H9 (cell line): ENCODE measurements around the gene TPSB2. TPM values are rescaled to one million over a fixed set of nuclear protein-coding genes. Genes with fewer than 3 reads are reported as not detected.

Experiments used
- DNase-seq: peaks from one replicate; pipeline ENCODE4 v3.0.0-alpha.2; 2017
- H2AFZ ChIP-seq: one replicate; pipeline ENCODE4 v1.6.1; 2013; ENCODE audit warnings: mild to moderate bottlenecking, low read length, control low read depth, moderate library complexity
- H2AK5ac ChIP-seq: 2 replicates; pipeline ENCODE4 v1.6.1; 2013; ENCODE audit warnings: low read length, control low read depth, mixed read lengths; ENCODE audit not compliant: insufficient read length
- H2BK120ac ChIP-seq: one replicate; pipeline ENCODE4 v1.6.1; 2013; ENCODE audit warnings: low read depth, mild to moderate bottlenecking, low read length, control low read depth, inconsistent platforms; ENCODE audit not compliant: poor library complexity, severe bottlenecking
- H2BK12ac ChIP-seq: 2 replicates; pipeline ENCODE4 v1.6.1; 2013; ENCODE audit warnings: low read length, control low read depth, mixed read lengths, low read depth; ENCODE audit not compliant: insufficient read length
- H2BK15ac ChIP-seq: 2 replicates; pipeline ENCODE4 v1.6.1; 2013; ENCODE audit warnings: low read depth, low read length, control low read depth
- H2BK20ac ChIP-seq: one replicate; pipeline ENCODE4 v1.6.1; 2013; ENCODE audit warnings: low read depth, mild to moderate bottlenecking, low read length, control low read depth, inconsistent platforms; ENCODE audit not compliant: poor library complexity, severe bottlenecking
- H2BK5ac ChIP-seq: 2 replicates; pipeline ENCODE4 v1.6.1; 2013; ENCODE audit warnings: low read length, control low read depth, mixed read lengths; ENCODE audit not compliant: insufficient read length
- H3K14ac ChIP-seq: 2 replicates; pipeline ENCODE4 v1.6.1; 2013; ENCODE audit warnings: low read length, control low read depth; ENCODE audit not compliant: insufficient read depth
- H3K18ac ChIP-seq: 2 replicates; pipeline ENCODE4 v1.6.1; 2013; ENCODE audit warnings: low read depth, mild to moderate bottlenecking, mixed read lengths, low read length, control low read depth; ENCODE audit not compliant: insufficient read length
- H3K23ac ChIP-seq: 2 replicates; pipeline ENCODE4 v1.6.1; 2013; ENCODE audit warnings: low read length, control low read depth, mixed read lengths, low read depth; ENCODE audit not compliant: insufficient read length
- H3K23me2 ChIP-seq: 2 replicates; pipeline ENCODE4 v1.6.1; 2013; ENCODE audit warnings: low read depth, mild to moderate bottlenecking, mixed read lengths, low read length, control low read depth; ENCODE audit not compliant: insufficient read length, poor library complexity, severe bottlenecking
- H3K27ac ChIP-seq: 2 replicates; pipeline ENCODE4 v1.5.1; 2013; ENCODE audit warnings: low read length, control low read depth, mixed read lengths, low read depth; ENCODE audit not compliant: insufficient read length
- H3K27me3 ChIP-seq: 2 replicates; pipeline ENCODE4 v1.6.1; 2013; ENCODE audit warnings: low read length, control low read depth, inconsistent platforms; ENCODE audit not compliant: insufficient read depth
- H3K4ac ChIP-seq: 2 replicates; pipeline ENCODE4 v1.6.1; 2013; ENCODE audit warnings: low read depth, mild to moderate bottlenecking, control low read depth, inconsistent platforms, low read length, moderate library complexity
- H3K4me1 ChIP-seq: 2 replicates; pipeline ENCODE4 v1.6.1; 2013; ENCODE audit warnings: low read length, control low read depth, inconsistent platforms; ENCODE audit not compliant: insufficient read depth
- H3K4me2 ChIP-seq: 2 replicates; pipeline ENCODE4 v1.6.1; 2013; ENCODE audit warnings: low read length, control low read depth, mixed read lengths; ENCODE audit not compliant: insufficient read length, insufficient read depth
- H3K56ac ChIP-seq: 2 replicates; pipeline ENCODE4 v1.6.1; 2013; ENCODE audit warnings: low read depth, mild to moderate bottlenecking, mixed read lengths, low read length, control low read depth; ENCODE audit not compliant: insufficient read length
- H3K79me1 ChIP-seq: 2 replicates; pipeline ENCODE4 v1.6.1; 2013; ENCODE audit warnings: low read depth, mild to moderate bottlenecking, moderate library complexity, low read length, control low read depth, inconsistent platforms; ENCODE audit not compliant: insufficient read depth, poor library complexity, severe bottlenecking
- H3K79me2 ChIP-seq: 2 replicates; pipeline ENCODE4 v1.6.1; 2013; ENCODE audit warnings: low read length, control low read depth, inconsistent platforms; ENCODE audit not compliant: insufficient read depth
- H3K9ac ChIP-seq: 2 replicates; pipeline ENCODE4 v1.6.1; 2013; ENCODE audit warnings: low read length, control low read depth, mixed read lengths; ENCODE audit not compliant: insufficient read length; ENCODE audit errors: extremely low read depth
- H3K9me3 ChIP-seq: one replicate; pipeline ENCODE4 v1.6.1; 2013; ENCODE audit warnings: low read depth, low read length, inconsistent platforms; ENCODE audit not compliant: control insufficient read depth
- H3T11ph ChIP-seq: one replicate; pipeline ENCODE4 v1.6.1; 2013; ENCODE audit warnings: mild to moderate bottlenecking, low read length, control low read depth, inconsistent platforms
- H4K20me1 ChIP-seq: one replicate; pipeline ENCODE4 v1.6.1; 2013; ENCODE audit not compliant: control insufficient read depth, insufficient read length, insufficient read depth
- H4K5ac ChIP-seq: 2 replicates; pipeline ENCODE4 v1.6.1; 2013; ENCODE audit warnings: low read depth, mild to moderate bottlenecking, mixed read lengths, low read length, control low read depth; ENCODE audit not compliant: insufficient read length
- H4K8ac ChIP-seq: replicated peaks from 2 replicates; pipeline ENCODE4 v1.6.1; 2013; ENCODE audit warnings: low read length, control low read depth, mixed read lengths, low read depth; ENCODE audit not compliant: insufficient read length
- H4K91ac ChIP-seq: 2 replicates; pipeline ENCODE4 v1.6.1; 2013; ENCODE audit warnings: low read depth, mild to moderate bottlenecking, moderate library complexity, mixed read lengths, low read length, control low read depth; ENCODE audit not compliant: insufficient read length
- H3K27ac Mint-ChIP-seq, 3 experiments: 2 replicates in 2 of 3; 3 replicates in 1 of 3; pipeline ENCODE4 v1.8.0; 2020 to 2021; ENCODE audit warnings: mixed read lengths in 3 of 3, mild to moderate bottlenecking in 1 of 3, moderate library complexity in 1 of 3
- H3K27me3 Mint-ChIP-seq: 2 replicates; pipeline ENCODE4 v1.8.0; 2021; ENCODE audit warnings: low read depth, mild to moderate bottlenecking, moderate library complexity, mixed read lengths
- H3K36me3 Mint-ChIP-seq, 3 experiments: 2 replicates in 2 of 3; 3 replicates in 1 of 3; pipeline ENCODE4 v1.8.0; 2020 to 2021; ENCODE audit warnings: low read depth in 3 of 3, mixed read lengths in 3 of 3; ENCODE audit not compliant: insufficient read depth in 1 of 3
- H3K4me1 Mint-ChIP-seq, 2 experiments: 2 replicates each; pipeline ENCODE4 v1.8.0; 2020; ENCODE audit warnings: mixed read lengths in 2 of 2
- H3K4me3 Mint-ChIP-seq, 2 experiments: 2 replicates in 1 of 2; 3 replicates in 1 of 2; pipeline ENCODE4 v1.8.0; 2020 to 2021; ENCODE audit warnings: mild to moderate bottlenecking in 2 of 2, mixed read lengths in 2 of 2, moderate library complexity in 1 of 2
- H3K9me3 Mint-ChIP-seq, 2 experiments: 2 replicates in 1 of 2; 3 replicates in 1 of 2; pipeline ENCODE4 v1.8.0; 2020; ENCODE audit warnings: mild to moderate bottlenecking in 2 of 2, mixed read lengths in 2 of 2, moderate library complexity in 1 of 2
- whole genome bisulfite sequencing: extraction: QIAGEN DNeasy Blood & Tissue Kit; methylation state at CpG from one replicate; pipeline ENCODE4 v1.1.7; 2013; ENCODE audit warnings: missing lambda C conversion rate, low lambda C conversion rate, mixed read lengths; ENCODE audit not compliant: insufficient read length; ENCODE audit errors: extremely low coverage; 5-methylcytosine and 5-hydroxymethylcytosine counted together
- total RNA-seq: library from RNA; stranded (reverse); gene quantifications from 2 replicates; pipeline ENCODE4 v1.2.1, GENCODE V29; 2021
- TF ChIP-seq, protein P1 (sequence below): fragments of 200-600 bp; sonication (generic); conservative IDR thresholded peaks from 3 replicates; pipeline ENCODE4 v1.8.0; 2021; ENCODE audit warnings: antibody characterized with exemption, mild to moderate bottlenecking

The TPSB2 gene
- total RNA-seq, 1 experiment from 2014 or later = not detected

DNA sequence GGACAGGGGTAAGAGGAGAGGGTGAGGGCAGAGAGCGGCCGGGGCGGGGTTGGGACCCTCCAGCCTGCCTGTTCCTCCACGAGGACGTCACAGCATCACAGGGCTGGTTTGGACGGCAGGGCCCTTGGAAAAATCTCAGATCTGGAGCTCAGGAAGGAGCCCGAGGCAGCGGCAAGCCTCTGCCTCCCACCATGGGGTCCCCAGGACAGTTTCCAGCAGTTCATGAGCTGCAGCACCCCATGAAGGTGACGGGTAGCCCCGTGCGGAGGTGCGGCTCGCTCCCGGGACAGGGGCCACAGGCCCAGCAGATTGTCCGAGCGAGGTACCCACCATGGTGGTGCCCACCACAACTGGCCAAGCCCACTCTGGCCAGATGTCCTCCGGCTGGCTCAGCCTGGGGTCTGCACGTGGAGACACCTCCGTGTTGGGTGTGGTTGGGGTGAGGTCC is 47.2 kb upstream of the TPSB2 start:
- no peak overlapping the region for H2BK5ac ChIP-seq
- Mint-ChIP-seq H3K4me3 (no peak overlapping the region), H3K9me3 (no peaks in the 10 kb centered on the region), H3K4me1 (peaks cover 5 to 12% of the 10 kb centered on the region in 2 experiments; a peak in 3 of 4 replicates), H3K36me3 (peaks cover 0 to 4% (median 0%) of the 10 kb centered on the region in 3 experiments; a peak in 2 of 7 replicates), H3K27ac (no peak overlapping the region), H3K27me3 (peaks cover 42% of the 10 kb centered on the region)
- H3K79me1 ChIP-seq = no peaks in the 10 kb centered on the region
- no peak overlapping the region for H4K91ac ChIP-seq
- no peak overlapping the region for H3T11ph ChIP-seq
- H3K23me2 ChIP-seq = no peaks in the 10 kb centered on the region
- TF ChIP-seq, protein P1, sequence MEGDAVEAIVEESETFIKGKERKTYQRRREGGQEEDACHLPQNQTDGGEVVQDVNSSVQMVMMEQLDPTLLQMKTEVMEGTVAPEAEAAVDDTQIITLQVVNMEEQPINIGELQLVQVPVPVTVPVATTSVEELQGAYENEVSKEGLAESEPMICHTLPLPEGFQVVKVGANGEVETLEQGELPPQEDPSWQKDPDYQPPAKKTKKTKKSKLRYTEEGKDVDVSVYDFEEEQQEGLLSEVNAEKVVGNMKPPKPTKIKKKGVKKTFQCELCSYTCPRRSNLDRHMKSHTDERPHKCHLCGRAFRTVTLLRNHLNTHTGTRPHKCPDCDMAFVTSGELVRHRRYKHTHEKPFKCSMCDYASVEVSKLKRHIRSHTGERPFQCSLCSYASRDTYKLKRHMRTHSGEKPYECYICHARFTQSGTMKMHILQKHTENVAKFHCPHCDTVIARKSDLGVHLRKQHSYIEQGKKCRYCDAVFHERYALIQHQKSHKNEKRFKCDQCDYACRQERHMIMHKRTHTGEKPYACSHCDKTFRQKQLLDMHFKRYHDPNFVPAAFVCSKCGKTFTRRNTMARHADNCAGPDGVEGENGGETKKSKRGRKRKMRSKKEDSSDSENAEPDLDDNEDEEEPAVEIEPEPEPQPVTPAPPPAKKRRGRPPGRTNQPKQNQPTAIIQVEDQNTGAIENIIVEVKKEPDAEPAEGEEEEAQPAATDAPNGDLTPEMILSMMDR = no peak
- H2BK12ac ChIP-seq = no peak overlapping the region
- no peak overlapping the region for H3K27ac ChIP-seq
- H4K20me1 ChIP-seq = no peaks in the 10 kb centered on the region
- H2AK5ac ChIP-seq = no peak overlapping the region
- no peak for DNase-seq
- no peak overlapping the region for H2BK15ac ChIP-seq
- H3K14ac ChIP-seq = no peak overlapping the region
- H3K4me2 ChIP-seq = no peak overlapping the region
- H3K56ac ChIP-seq = no peak overlapping the region
- H3K4ac ChIP-seq = no peak overlapping the region
- H4K5ac ChIP-seq = no peak overlapping the region
- no peak overlapping the region for H2BK120ac ChIP-seq
- no CpG with 5 or more reads among the region's 19 CpGs for WGBS
- no peak overlapping the region for H2BK20ac ChIP-seq
- H3K27me3 ChIP-seq = no peaks in the 10 kb centered on the region
- H4K8ac ChIP-seq = no peak overlapping the region
- no peak overlapping the region for H3K23ac ChIP-seq
- no peaks in the 10 kb centered on the region for H3K79me2 ChIP-seq
- H3K4me1 ChIP-seq = no peaks in the 10 kb centered on the region; the same call in 1 of the 2 replicates
- no peak overlapping the region for H3K9ac ChIP-seq
- no peaks in the 10 kb centered on the region for H3K9me3 ChIP-seq
- no peak overlapping the region for H2AFZ ChIP-seq
- H3K18ac ChIP-seq = no peak overlapping the region
